GM03348 (cell line): ENCODE results near the gene NAA30.
"Not testable (repeated sequence)": the region's sequence is repeated elsewhere in the genome, so short reads cannot be mapped to it uniquely, and the experiment has no call there.

Experiments used
- DNase-seq: peaks from one replicate; pipeline ENCODE4 v3.0.0; 2012; ENCODE audit warnings: low spot score

NAA30 gene

DNA sequence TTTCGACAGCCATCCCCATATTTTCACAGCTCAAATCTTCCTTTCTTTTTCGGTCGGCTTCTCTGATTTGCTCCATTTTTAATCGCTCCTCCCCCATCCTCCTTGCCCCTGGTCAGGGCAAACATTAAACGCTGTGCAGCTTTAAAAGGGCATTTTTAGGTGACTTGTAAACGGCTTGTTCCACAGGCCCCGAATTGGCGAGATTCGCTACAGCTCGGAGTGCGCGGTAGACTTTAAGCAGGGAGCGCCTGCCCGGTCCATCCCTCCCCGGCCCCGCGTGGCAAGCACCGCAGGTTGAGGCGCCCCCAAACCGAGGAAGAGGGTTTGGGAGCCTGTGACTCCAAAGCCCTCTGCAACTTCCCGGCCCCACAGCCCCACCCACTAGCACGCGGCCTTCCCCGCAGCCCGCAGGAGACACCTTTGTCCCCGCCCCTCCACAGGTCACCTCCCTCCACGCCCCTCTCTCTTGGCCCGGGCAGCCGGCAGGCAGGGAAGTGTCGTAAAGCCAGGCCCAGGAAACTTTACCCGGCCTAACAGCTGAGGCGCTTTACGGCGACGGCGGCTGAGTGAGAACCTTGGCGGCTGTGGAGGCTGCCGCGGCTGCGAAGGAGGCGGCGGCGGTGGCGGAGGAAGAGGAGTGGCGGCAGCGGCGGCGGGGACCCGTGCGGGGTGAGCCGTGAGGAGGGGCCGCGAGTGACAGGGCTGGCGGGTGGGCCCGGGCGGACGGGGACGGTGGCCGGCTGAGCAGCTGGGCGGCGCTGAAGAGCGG lies at the start of gene NAA30:
Gene NAA30 (plus strand): TSS at position 550 of the 769 bp plus-strand sequence. CDS start 372 bp downstream, outside the sequence.
- DNase-seq = peak; percentile 97

DNA sequence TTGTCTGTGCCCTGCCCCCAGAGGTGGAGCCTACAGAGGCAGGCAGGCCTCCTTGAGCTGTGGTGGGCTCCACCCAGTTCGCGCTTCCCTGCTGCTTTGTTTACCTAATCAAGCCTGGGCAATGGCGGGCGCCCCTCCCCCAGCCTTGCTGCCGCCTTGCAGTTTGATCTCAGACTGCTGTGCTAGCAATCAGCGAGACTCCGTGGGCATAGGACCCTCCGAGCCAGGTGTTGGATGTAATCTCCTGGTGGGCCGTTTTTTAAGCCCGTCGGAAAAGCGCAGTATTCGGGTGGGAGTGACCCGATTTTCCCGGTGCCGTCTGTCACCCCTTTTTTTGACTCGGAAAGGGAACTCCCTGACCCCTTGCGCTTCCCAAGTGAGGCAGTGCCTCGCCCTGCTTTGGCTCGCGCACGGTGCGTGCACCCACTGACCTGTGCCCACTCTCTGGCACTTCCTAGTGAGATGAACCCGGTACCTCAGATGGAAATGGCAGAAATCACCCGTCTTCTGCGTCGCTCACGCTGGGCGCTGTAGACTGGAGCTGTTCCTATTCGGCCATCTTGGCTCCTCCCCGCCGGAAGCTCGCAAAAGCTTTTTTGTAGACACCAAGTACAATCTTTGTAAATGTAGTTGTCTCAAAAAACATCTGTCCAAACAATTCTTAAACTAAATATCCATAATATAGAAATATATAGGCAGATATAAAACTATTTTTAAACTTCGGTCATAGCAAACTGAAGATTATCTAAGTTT lies 46.7 kb upstream of the NAA30 start:
- DNase-seq = not testable (repeated sequence)

DNA sequence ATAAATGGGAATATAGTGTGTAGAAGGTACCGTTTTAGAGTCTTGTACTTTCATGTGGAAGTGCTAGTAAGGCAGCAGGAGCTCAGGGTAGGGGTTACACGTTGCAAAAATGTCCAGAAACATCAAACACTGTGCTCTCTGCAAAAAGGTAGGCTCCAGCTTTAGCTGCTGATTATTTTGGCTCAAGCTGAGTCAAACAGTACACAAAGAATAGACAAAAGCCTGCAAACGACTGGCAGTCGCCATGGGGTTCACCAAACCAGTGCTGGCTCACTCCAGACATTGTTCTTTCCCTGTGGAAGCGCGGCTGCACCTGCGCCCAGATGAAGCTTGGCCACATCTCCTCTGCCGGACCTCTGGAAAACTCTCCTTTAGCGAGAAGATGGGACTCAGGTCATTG lies 45.3 kb upstream of the NAA30 start:
- no peak for DNase-seq

DNA sequence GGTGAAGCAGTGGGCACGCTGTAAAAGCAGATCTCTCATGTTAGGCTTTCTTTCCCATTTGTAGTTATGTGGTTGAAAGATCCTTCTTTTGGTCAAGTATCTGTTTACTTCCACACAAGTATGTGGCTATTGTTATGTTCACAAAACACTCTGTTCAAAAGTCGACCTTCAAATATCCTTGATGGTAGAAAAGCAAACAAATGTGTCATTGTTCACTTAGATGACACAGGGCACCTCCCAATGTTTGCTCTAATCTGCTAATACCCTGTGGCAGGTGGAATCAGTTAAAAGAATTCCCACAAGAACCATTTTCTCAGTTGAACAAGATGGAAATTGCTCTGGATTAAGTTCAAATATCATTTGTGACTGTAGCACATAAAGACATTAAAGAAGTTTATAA lies 43.6 kb upstream of the NAA30 start:
- no peak for DNase-seq

DNA sequence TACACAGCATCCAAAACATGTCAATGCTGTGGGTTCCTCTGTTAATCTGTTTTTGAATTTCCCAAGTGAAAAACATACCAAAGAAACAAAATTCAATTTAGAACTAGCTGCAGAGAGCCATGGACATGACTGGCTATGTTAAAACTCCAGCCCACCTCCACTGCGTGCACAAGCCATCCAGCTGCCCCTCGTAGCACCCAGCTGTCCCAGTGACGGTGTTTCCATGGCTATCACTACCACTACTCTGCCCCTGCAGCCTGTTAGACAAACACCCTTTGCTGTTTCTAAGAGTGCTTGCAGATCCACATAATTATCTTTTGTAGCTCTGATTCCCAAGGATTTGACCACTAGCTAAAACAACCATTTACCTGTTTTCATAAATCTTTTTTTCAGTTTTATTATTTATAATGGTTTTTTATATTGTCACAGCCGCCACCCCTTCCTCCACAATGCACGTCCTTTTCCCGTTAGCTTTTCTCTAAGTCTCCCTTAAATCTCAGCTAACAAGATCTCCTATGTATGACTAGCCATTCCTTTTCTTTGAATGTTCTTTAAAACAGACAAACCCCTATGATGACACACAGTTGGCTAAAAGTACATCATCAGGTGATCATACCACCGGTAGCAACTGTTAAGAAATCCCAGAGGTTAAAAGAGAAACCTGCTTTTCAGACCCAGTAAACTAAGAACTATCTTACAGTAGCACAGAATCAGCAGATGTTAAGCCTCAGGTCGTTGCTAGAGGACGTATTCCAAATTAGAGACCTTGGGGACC lies 37.8 kb upstream of the NAA30 start:
- DNase-seq = no peak

DNA sequence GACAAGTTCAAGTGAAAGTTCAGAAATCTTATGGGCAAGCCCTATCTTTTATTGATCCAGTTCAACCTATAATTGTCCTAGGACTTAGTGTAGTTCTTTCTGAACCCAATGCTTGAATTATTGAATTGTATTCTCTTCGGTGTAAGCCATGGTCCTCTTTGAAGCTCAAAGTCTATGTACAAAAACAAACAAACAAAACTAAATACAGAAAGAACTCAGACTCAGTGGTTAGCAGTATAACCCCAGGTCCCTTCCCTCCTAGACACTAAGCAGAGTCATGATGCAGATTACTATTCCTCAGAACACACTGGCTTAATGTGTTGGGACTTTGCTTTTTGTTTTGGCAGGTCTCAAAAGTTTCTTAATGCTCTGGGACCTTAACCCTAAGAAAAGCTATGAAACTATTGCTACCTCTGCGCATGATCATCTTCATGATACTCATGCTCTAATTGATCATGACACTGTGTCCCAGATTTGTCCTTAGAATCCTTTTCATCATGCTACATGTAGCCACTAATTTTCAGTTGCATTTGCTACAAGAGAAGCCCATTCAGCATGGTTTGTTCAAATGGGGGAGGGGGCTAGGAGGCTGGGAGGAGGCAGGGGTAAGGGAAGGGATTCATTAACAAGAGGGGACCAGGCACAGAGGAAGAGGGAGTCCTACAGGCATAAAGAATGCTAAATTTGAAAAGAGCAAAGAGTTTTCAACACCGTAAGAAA lies 35.1 kb upstream of the NAA30 start:
- DNase-seq = no peak

DNA sequence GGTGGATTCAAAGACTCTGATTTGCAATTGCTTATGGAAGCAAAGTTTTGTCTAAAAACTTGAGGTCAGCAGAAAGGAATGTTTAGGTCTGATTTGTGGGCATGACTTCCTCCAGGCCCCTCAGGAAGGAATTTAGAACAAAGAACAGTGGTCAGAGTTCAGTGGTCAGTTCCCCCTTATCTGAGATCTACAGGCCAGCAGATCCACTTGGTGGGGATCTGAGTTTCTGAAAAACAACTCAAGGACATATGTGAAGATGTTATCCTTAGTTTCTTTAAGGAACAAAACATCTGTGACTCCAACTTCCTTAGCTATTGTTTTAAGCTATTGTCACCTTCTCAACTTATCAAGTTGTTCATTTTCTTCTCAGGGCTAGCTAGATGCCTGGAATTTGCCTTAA lies 28.0 kb upstream of the NAA30 start:
- no peak for DNase-seq

DNA sequence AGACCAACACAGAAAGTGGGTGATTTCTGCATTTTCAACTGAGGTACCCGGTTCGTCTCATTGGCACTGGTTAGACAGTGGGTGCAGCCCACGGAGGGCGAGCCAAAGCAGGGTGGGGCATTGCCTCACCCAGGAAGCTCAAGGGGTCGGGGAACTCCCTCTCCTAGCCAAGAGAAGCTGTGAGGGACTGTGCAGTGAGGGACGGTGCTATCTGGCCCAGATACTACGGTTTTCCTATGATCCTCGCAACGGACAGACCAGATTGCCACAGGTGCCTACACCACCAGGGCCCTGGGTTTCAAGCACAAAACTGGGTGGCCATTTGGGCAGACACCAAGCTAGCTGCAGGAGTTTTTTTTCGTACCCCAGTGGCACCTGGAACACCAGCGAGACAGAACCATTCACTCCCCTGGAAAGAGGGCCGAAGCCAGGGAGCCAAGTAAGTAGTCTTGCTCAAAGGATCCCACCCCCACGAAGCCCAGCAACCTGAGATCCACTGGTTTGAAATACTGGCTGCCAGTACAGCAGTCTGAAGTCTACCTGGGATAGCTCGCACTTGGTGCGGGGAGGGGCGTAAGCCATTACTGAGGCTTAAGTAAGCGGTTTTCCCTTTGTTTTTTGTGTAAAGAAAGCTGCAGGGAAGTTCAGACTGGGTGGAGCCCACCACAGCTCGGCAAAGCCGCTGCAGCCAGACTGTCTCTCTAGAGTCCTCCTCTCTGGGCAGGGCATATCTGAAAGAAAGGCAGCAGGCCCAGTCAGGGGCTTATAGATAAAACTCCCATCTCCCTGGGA lies 25.5 kb upstream of the NAA30 start:
- no peak for DNase-seq

DNA sequence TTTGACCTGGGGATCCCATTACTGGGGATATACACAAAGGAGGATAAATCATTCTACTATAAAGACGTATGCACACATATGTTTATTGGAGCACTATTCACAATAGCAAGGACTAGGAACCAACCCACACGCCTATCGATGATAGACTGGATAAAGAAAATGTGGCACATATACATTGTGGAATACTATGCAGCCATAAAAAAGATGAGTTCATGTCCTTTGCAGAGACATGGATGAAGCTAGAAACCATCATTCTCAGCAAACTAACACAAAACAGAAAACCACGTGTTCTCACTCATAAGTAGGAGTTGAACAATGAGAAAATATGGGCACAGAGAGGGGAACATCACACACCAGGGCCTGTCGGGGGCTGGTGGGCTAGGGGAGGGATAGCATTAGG lies 20.2 kb upstream of the NAA30 start:
- not testable (repeated sequence) for DNase-seq

DNA sequence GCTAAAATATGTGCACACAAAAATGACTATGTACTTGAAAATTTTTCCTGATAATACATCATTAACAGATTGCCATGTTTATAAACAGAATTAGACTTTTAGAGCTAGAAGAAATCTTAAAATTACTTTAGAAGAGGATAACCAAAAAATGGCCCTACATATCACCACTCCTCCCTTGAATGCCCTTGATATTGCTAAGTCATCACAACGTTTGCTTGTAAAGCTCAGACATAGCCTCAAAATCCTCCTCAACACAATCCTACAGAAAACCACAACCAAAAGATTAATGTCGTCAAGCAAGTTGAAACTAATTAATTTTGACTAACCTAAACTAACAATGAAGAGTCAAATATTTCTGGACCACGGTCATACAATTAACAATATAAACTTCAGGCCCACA lies 19.4 kb upstream of the NAA30 start:
- DNase-seq = no peak

DNA sequence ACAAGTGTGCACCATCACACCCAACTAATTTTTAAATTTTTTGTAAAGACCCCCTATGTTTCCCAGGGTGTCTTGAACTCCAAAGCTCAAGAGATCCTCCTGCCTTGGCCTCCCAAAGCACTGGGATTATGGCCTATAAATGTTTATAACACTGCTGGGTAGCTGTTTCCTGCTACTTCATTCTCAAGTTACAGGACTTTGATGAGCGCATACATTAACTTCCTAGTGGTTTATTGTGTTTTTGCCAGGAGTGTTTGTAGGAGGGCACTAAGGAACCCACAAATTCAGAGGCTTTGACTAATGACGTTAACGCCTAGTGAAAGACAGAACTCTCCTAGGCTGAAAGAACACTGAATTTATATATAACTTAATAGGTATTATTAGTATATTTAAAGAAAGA lies 15.2 kb upstream of the NAA30 start:
- DNase-seq = no peak

DNA sequence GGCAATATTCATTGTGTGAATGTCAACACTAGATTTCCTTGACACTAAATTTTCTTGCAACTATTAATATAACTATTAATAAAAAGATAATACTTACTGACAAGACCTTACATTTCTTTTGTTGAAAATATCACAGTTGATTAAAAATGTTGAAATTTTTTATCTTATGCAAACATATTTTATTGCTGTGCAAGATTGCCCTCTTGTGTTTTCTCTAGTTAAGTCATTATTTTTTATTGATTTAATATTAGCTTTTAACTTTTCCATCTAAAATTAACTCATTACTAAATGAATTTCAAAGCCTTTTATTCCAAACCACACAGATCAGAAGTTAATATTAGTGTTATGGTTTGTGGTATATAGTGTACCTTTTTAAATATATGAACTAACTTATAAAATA lies 11.7 kb upstream of the NAA30 start:
- DNase-seq = no peak

DNA sequence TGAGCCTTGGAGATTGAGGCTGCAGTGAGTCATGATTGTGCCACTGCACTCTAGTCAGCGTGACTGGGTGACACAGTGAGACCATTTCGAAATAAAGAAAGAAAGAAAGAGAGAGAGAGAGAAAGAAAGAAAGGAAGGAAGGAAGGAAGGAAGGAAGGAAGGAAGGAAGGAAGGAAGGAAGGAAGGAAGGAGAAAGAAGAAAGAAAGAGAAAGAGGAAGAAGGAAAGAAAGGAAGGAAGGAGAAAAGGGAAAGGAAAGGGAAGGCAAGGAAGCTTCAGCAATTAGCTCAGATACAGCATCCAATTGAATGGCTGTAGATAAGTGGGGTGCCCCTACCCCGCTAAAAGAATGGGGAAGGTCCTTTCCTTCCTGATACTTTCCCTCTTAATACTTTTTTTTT lies 9.5 kb upstream of the NAA30 start:
- no peak for DNase-seq

DNA sequence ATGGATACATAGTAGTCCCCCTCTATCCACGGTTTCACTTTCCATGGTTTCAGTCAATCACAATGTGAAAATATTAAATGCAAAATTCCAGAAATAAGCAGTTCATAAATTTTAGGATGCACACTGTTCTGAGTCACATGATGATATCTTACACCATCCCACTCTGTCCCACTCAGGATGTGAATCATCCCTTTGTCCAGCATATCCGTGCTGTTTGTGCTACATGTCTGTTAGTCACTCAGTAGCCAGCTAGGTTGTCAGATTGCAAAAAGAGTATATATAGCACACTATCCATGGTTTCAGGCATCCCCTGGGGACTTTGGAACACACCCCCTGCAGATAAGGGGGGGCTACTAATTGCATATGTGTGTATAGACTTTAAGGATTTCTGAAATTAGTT lies 8.1 kb upstream of the NAA30 start:
- DNase-seq = peak; percentile 44

DNA sequence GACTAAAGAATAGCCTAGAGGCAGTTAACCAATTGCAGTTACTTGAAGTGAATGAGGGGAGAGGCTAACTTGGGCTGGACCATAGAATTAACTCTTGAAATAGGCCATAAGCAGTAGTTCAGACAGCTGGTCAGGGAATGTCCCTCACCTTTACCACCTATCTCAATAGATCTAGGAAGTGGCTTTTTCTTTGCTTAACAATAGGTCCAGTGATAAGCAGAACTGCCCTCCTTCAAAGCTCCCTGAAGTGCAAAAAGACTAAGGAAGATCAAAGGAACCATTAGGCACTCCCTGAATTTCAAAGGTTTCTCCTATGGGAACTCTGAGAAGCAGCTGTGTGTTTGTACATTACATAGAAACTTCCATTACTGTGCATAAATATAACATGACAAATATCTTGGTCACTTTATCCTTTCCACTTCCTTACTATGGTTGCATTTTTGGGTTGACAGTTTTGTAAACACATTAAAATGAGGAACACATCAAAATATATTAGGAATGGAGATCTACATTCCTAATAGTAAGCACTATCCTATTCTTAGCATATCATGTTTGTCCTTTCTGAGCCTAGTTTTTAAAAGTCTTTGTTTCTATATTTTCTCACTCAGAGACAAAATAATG lies 7.2 kb upstream of the NAA30 start:
- no peak for DNase-seq

DNA sequence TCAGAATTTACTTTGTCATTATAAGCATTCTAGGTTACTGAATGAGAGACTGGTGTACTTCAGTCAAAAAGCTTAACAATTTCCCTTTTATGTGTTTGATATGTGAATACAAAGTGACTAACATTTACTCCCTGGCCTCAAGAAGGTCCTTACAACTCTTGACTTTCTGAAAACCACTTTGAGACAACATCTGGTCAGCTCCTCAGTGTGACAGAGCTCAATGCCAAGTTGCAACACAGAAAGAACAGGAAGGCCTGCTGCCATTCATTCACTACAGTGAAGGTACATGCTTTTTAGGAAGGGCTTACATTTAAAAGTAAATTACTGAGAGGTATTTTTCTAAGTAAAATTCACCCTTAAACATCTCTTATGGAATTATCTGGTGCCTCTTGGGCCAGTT lies 2.3 kb upstream of the NAA30 start:
- no peak for DNase-seq

DNA sequence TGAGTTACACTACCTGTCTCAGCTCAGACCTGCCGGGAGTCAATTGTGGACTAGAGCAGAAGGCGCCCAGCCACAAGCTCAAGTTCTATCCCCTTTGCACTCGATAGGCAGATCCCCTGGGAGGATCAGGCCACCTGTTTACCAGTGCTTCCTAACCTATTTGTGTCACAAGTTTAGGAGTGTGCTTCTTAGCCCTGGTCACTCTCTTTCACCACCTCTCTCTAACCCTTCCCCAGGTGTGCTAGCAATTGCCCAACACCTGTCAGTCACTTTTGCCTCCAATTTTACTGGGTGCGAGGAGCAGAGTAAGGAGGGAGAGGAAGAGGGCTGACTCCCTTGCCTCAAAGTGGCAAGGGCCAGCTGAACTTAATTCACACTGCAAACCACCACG lies 745 bp upstream of the NAA30 start:
- no peak for DNase-seq

DNA sequence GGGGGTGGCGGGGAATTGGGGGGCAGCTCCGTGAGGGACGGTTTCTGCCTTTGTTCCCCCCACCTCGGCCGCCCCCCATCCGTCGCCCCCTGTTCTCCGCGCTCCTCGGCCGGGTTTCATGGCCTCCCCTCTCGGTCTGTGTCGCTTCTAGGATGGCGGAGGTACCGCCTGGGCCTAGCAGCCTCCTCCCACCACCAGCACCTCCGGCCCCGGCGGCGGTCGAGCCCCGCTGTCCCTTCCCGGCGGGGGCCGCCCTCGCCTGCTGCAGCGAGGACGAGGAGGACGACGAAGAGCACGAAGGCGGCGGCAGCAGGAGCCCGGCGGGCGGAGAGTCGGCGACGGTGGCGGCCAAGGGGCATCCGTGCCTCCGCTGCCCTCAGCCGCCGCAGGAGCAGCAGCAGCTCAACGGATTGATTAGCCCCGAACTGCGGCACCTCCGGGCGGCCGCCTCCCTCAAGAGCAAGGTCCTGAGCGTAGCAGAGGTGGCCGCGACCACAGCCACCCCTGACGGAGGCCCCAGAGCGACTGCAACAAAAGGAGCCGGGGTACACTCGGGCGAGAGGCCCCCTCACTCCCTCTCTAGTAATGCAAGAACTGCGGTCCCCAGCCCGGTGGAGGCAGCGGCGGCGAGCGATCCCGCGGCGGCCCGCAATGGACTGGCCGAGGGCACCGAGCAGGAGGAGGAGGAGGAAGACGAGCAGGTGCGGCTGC lies 575 bp downstream of the NAA30 start:
- DNase-seq = peak; percentile 63

DNA sequence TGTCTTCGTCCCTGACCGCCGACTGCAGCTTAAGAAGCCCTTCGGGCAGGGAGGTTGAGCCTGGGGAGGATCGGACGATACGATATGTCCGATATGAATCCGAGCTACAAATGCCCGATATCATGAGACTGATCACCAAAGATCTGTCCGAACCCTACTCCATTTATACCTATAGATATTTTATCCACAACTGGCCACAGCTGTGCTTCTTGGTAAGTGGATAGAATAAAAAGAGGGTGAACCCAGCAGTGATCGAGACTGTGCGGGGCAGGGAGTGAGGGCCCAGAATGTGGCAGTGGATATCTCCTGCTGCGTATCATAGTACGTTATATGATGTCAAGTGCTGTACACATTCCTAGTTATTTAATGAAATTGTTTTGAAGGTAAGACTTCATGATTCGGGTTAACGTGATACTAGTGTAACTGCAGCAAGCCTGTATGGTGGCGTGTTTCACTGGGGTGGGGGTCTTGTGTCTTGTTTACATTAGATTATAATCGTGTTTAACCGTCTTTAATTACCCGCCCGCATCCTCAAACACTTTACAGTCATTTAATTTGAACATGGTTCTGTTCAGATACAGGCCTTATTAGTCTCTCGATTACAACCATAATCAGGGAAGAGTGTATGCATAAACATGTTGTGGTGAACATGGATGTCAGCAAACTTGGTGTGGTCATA lies 1.3 kb downstream of the NAA30 start:
- DNase-seq = peak; percentile 11

DNA sequence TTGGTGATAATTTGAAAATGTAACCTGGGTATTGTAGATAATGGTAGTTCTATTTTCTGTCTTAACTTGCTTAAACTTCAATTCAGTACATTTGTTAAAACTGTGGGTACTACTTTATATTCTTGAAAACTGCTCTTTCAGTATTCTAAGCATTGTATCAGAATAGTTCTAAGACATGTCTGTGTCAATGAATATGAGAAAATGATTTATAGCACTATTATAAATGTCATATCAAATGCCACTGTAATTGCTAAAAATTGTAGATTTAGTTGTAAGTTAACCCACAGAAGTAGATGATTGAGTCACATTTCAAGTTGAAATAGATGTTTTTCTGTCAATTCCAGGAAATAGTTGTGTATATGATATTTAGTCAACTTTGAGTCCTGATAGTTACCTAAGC lies 2.4 kb downstream of the NAA30 start:
- no peak for DNase-seq
